Liver (tissue), 9 donors: ENCODE data around the gene CGN. TPM values are rescaled to one million over a fixed set of nuclear protein-coding genes. Genes with fewer than 3 reads are reported as not detected.

Source experiments
- DNase-seq: peaks from one replicate; pipeline ENCODE4 v3.0.0-alpha.2; 2017; ENCODE audit warnings: low spot score
- H3K27ac ChIP-seq, 2 donors: one replicate each; pipeline ENCODE4 v1.7.0; 2013; ENCODE audit warnings: inconsistent platforms in 2 of 2, low read length in 2 of 2, control low read depth in 1 of 2, low read depth in 1 of 2, mild to moderate bottlenecking in 1 of 2
- H3K27me3 ChIP-seq, 4 donors: one replicate each; pipeline versions ENCODE4 v1.6.1 to v1.7.0; 2013; ENCODE audit warnings: low read length in 3 of 4, inconsistent platforms in 1 of 4, mild to moderate bottlenecking in 1 of 4, moderate library complexity in 1 of 4; ENCODE audit not compliant: control insufficient read depth in 4 of 4, insufficient read depth in 4 of 4
- H3K36me3 ChIP-seq, 4 donors: one replicate each; pipeline versions ENCODE4 v1.6.1 to v1.7.0; 2013; ENCODE audit warnings: low read length in 3 of 4, mild to moderate bottlenecking in 3 of 4, low read depth in 1 of 4, moderate library complexity in 1 of 4; ENCODE audit not compliant: control insufficient read depth in 4 of 4, insufficient read depth in 3 of 4
- H3K4me1 ChIP-seq, 4 donors: one replicate each; pipeline versions ENCODE4 v1.6.1 to v1.7.0; 2013; ENCODE audit warnings: low read length in 3 of 4, mild to moderate bottlenecking in 3 of 4, moderate library complexity in 1 of 4; ENCODE audit not compliant: control insufficient read depth in 4 of 4, insufficient read depth in 4 of 4
- H3K4me3 ChIP-seq, 3 donors: one replicate each; pipeline versions ENCODE4 v1.6.1 to v1.7.0; 2013; ENCODE audit warnings: low read length in 3 of 3, control low read depth in 1 of 3, low read depth in 1 of 3, mild to moderate bottlenecking in 1 of 3
- H3K9ac ChIP-seq, 2 donors: one replicate each; pipeline ENCODE4 v1.7.0; 2013; ENCODE audit warnings: low read length in 2 of 2, mild to moderate bottlenecking in 2 of 2, moderate library complexity in 2 of 2, control low read depth in 1 of 2, low read depth in 1 of 2
- H3K9me3 ChIP-seq, 4 donors: one replicate each; pipeline versions ENCODE4 v1.6.1 to v1.7.0; 2013; ENCODE audit warnings: low read length in 3 of 4; ENCODE audit not compliant: control insufficient read depth in 4 of 4
- EGR1 ChIP-seq, 2 donors: IDR thresholded peaks; 2 replicates each; pipeline ENCODE4 v1.6.1; 2016 to 2018; ENCODE audit warnings: antibody characterized with exemption in 2 of 2, low read depth in 2 of 2
- FOXA1 ChIP-seq: IDR thresholded peaks from 2 replicates; pipeline ENCODE4 v1.6.1; 2016; ENCODE audit warnings: antibody characterized with exemption
- FOXA2 ChIP-seq: IDR thresholded peaks from 2 replicates; pipeline ENCODE4 v1.6.1; 2016; ENCODE audit warnings: antibody characterized with exemption
- GABPA ChIP-seq, 2 donors: IDR thresholded peaks in 1 of 2; conservative IDR thresholded peaks in 1 of 2; 2 replicates each; pipeline ENCODE4 v1.6.1; 2016; ENCODE audit warnings: antibody characterized with exemption in 2 of 2, mild to moderate bottlenecking in 1 of 2, moderate library complexity in 1 of 2
- HNF4A ChIP-seq, 2 donors: conservative IDR thresholded peaks; 2 replicates each; pipeline ENCODE4 v1.6.1; 2016; ENCODE audit warnings: antibody characterized with exemption in 2 of 2, mild to moderate bottlenecking in 2 of 2
- HNF4G ChIP-seq: IDR thresholded peaks from 2 replicates; pipeline ENCODE4 v1.6.1; 2016; ENCODE audit warnings: antibody characterized with exemption
- MAX ChIP-seq: IDR thresholded peaks from 2 replicates; pipeline ENCODE4 v1.6.1; 2016; ENCODE audit warnings: antibody characterized with exemption
- NR2F2 ChIP-seq: IDR thresholded peaks from 2 replicates; pipeline ENCODE4 v1.6.1; 2016; ENCODE audit warnings: antibody characterized with exemption
- RAD21 ChIP-seq, 2 donors: IDR thresholded peaks; 2 replicates each; pipeline ENCODE4 v1.6.1; 2016; ENCODE audit warnings: antibody characterized with exemption in 2 of 2, mild to moderate bottlenecking in 2 of 2
- REST ChIP-seq: IDR thresholded peaks from 2 replicates; pipeline ENCODE4 v1.6.1; 2016; ENCODE audit warnings: antibody characterized with exemption, mild to moderate bottlenecking
- RXRA ChIP-seq, 2 donors: IDR thresholded peaks; 2 replicates each; pipeline ENCODE4 v1.6.1; 2017 to 2018; ENCODE audit warnings: antibody characterized with exemption in 2 of 2, mild to moderate bottlenecking in 1 of 2
- SP1 ChIP-seq: IDR thresholded peaks from 2 replicates; pipeline ENCODE4 v1.6.1; 2018; ENCODE audit warnings: antibody characterized with exemption, mild to moderate bottlenecking
- TAF1 ChIP-seq: conservative IDR thresholded peaks from 2 replicates; pipeline ENCODE4 v1.6.1; 2016; ENCODE audit warnings: antibody characterized with exemption, mild to moderate bottlenecking
- YY1 ChIP-seq: IDR thresholded peaks from 2 replicates; pipeline ENCODE4 v1.6.1; 2016; ENCODE audit warnings: antibody characterized with exemption, mild to moderate bottlenecking
- ZBTB33 ChIP-seq: IDR thresholded peaks from 2 replicates; pipeline ENCODE4 v1.6.1; 2016; ENCODE audit warnings: antibody characterized with exemption
- WGBS: extraction: QIAGEN DNeasy Blood & Tissue Kit; methylation state at CpG from one replicate; pipeline ENCODE4 v1.1.7; 2013; 5-methylcytosine and 5-hydroxymethylcytosine counted together
- polyA plus RNA-seq, 2 donors: library from polyadenylated mRNA; stranded (reverse) in 1 of 2; unstranded in 1 of 2; fragments of 200-250 nt in 1 of 2; fragments of >200 nt in 1 of 2; fragmentation: Nextera tagmentation in 1 of 2; extraction: Ambion mirVana in 1 of 2; gene quantifications; one replicate each; pipeline versions ENCODE4 v1.2.1 to v1.2.3, GENCODE V29; 2013 to 2015
- total RNA-seq, 2 donors: library from RNA; depleted of rRNA; stranded (reverse); fragments of >200 nt; gene quantifications; one replicate each; pipeline ENCODE4 v1.2.3, GENCODE V29; 2014
- TF ChIP-seq, protein P1 (sequence below): fragments of 150-350 bp; IDR thresholded peaks from 2 replicates; pipeline ENCODE4 v1.5.1; 2017; ENCODE audit warnings: improper control_type of control experiment, low read depth, low read length; ENCODE audit not compliant: missing input control
- TF ChIP-seq, protein P2 (sequence below): IDR thresholded peaks from 2 replicates; pipeline ENCODE4 v1.6.1; 2016; ENCODE audit warnings: antibody characterized with exemption
- donor health status: healthy.
- donor health status: healthy.
- donor health status: healthy.
- donor health status: healthy.
- donor health status: healthy.

The CGN gene
- total and polyA plus RNA-seq, 4 donors, result 16.9 to 48.9 (median 19.4) TPM

GRCh38 chr1:151523326-151523725 is 12.1 kb downstream of the CGN start:
- Histone ChIP-seq H3K4me1 (peaks cover 0 to 15% (median 9%) of the 10 kb centered on the region in 4 donors), H3K4me3 (no peak overlapping the region), H3K27me3 (no peaks in the 10 kb centered on the region), H3K27ac (no peak overlapping the region), H3K9me3 (no peaks in the 10 kb centered on the region), H3K36me3 (peaks cover 14 to 42% (median 28%) of the 10 kb centered on the region in 4 donors), H3K9ac (no peak overlapping the region)
- 93% methylated on average over 5 of the region's 5 CpGs for WGBS
- TF ChIP-seq FOXA1 (no peak), ZBTB33 (no peak), TAF1 (no peak), EGR1 (IDR thresholded peaks at IDR 0.05; ENCODE audit: low read depth in 2 of 2) (no peak)
- no peak for DNase-seq

DNA sequence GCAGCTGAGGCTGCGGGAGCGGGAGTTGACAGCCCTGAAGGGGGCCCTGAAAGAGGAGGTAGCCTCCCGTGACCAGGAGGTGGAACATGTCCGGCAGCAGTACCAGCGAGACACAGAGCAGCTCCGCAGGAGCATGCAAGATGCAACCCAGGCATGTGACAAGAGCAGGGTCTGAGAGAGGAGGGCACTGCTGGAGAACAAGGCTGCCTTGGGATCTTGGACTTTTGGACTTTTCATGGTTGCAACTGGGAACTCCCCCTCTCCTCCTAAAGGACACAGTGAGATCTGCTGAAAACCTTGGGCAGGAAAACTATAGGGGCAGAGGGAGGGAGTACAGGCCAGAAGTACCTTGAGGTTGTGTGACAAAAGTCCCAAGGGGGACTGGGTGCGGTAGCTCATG is 13.5 kb downstream of the CGN start:
- Histone ChIP-seq H3K27ac (no peak overlapping the region), H3K27me3 (no peaks in the 10 kb centered on the region), H3K36me3 (peaks cover 13 to 45% (median 33%) of the 10 kb centered on the region in 4 donors), H3K4me1 (peaks cover 0 to 9% (median 6%) of the 10 kb centered on the region in 4 donors), H3K9ac (no peak overlapping the region), H3K4me3 (no peak overlapping the region), H3K9me3 (no peaks in the 10 kb centered on the region)
- TF ChIP-seq, protein P1, sequence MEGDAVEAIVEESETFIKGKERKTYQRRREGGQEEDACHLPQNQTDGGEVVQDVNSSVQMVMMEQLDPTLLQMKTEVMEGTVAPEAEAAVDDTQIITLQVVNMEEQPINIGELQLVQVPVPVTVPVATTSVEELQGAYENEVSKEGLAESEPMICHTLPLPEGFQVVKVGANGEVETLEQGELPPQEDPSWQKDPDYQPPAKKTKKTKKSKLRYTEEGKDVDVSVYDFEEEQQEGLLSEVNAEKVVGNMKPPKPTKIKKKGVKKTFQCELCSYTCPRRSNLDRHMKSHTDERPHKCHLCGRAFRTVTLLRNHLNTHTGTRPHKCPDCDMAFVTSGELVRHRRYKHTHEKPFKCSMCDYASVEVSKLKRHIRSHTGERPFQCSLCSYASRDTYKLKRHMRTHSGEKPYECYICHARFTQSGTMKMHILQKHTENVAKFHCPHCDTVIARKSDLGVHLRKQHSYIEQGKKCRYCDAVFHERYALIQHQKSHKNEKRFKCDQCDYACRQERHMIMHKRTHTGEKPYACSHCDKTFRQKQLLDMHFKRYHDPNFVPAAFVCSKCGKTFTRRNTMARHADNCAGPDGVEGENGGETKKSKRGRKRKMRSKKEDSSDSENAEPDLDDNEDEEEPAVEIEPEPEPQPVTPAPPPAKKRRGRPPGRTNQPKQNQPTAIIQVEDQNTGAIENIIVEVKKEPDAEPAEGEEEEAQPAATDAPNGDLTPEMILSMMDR, result no peak
- no peak for TF ChIP-seq FOXA1
- no peak for TF ChIP-seq SP1
- no peak for TF ChIP-seq RAD21 (IDR thresholded peaks at IDR 0.05)
- no peak for TF ChIP-seq TAF1
- TF ChIP-seq YY1, result no peak
- TF ChIP-seq HNF4G, result no peak
- TF ChIP-seq HNF4A (conservative IDR thresholded peaks at IDR 0.05), result no peak
- no peak for TF ChIP-seq ZBTB33
- TF ChIP-seq FOXA2, result no peak
- TF ChIP-seq MAX, result no peak
- TF ChIP-seq RXRA (IDR thresholded peaks at IDR 0.05), result no peak
- TF ChIP-seq, protein P2, sequence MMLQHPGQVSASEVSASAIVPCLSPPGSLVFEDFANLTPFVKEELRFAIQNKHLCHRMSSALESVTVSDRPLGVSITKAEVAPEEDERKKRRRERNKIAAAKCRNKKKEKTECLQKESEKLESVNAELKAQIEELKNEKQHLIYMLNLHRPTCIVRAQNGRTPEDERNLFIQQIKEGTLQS, result no peak
- no peak for TF ChIP-seq NR2F2
- TF ChIP-seq REST, result no peak
- TF ChIP-seq GABPA (IDR thresholded peaks at IDR 0.05 in 1 of 2, conservative IDR thresholded peaks at IDR 0.05 in 1 of 2), result no peak
- TF ChIP-seq EGR1 (IDR thresholded peaks at IDR 0.05; ENCODE audit: low read depth in 2 of 2), result no peak
- no peak for DNase-seq
- WGBS, result 93% methylated on average over 7 of the region's 7 CpGs
